ENCODE measurements around the gene SIRT5. TPM values are rescaled to one million over a fixed set of nuclear protein-coding genes. Genes with fewer than 3 reads are reported as not detected.

The SIRT5 gene
- total and polyA plus RNA-seq, 4 donors: 12.4 to 17.3 (median 14.4) TPM

GRCh38 chr6:13614926-13615791 lies 40.8 kb downstream of the SIRT5 start, which contains the start of gene NOL7:
NOL7 (plus strand) TSS chr6:13615335; CDS start chr6:13615359, 24 bp downstream.
- H3K27me3 ChIP-seq (ENCODE audit: control insufficient read depth, insufficient read depth, low read length): no peaks in the 10 kb centered on the region
- H3K36me3 ChIP-seq (ENCODE audit: control insufficient read depth, insufficient read depth, low read length): peaks cover 14% of the 10 kb centered on the region
- under 1% methylated on average over 77 of the region's 85 CpGs for WGBS (ENCODE audit: insufficient coverage)
- H3K4me3 ChIP-seq (ENCODE audit: low read depth, low read length): peak within 1 kb of the TSS; percentile 96
- no peaks in the 10 kb centered on the region for H3K9me3 ChIP-seq (ENCODE audit: control insufficient read depth, insufficient read depth, low read length)
- peak within 1 kb of the TSS; percentile 95 for H3K27ac ChIP-seq (ENCODE audit: low read depth, low read length)
- peaks cover 15% of the 10 kb centered on the region for H3K4me1 ChIP-seq (ENCODE audit: control insufficient read depth, insufficient read depth, low read length)
- DNase-seq (ENCODE audit: low read depth in 4 of 6, low spot score in 6 of 6): peak; percentile 97 to 100 (median 98)

- H3K27me3 ChIP-seq (ENCODE audit: control insufficient read depth, insufficient read depth, low read length): no peaks in the 10 kb centered on the region
- peak overlapping the region; percentile 95 for H3K27ac ChIP-seq (ENCODE audit: low read depth, low read length)
- peaks cover 15% of the 10 kb centered on the region for H3K4me1 ChIP-seq (ENCODE audit: control insufficient read depth, insufficient read depth, low read length)
- DNase-seq (ENCODE audit: low read depth in 4 of 6, low spot score in 6 of 6): peak in 3 of 6 donors; percentile 22 to 68 (median 33)
- H3K36me3 ChIP-seq (ENCODE audit: control insufficient read depth, insufficient read depth, low read length): peaks cover 14% of the 10 kb centered on the region
- H3K9me3 ChIP-seq (ENCODE audit: control insufficient read depth, insufficient read depth, low read length): no peaks in the 10 kb centered on the region
- peak overlapping the region; percentile 96 for H3K4me3 ChIP-seq (ENCODE audit: low read depth, low read length)
- 0% methylated on average over 4 of the region's 14 CpGs for WGBS (ENCODE audit: insufficient coverage)
These were observed 41.4 kb downstream of the SIRT5 start for GRCh38 chr6:13615792-13616120.

GRCh38 chr6:13617066-13617465 lies 42.7 kb downstream of the SIRT5 start:
- peaks cover 16% of the 10 kb centered on the region for H3K36me3 ChIP-seq (ENCODE audit: control insufficient read depth, insufficient read depth, low read length)
- H3K27me3 ChIP-seq (ENCODE audit: control insufficient read depth, insufficient read depth, low read length): no peaks in the 10 kb centered on the region
- no peak overlapping the region for H3K4me3 ChIP-seq (ENCODE audit: low read depth, low read length)
- H3K4me1 ChIP-seq (ENCODE audit: control insufficient read depth, insufficient read depth, low read length): peaks cover 15% of the 10 kb centered on the region
- WGBS (ENCODE audit: insufficient coverage): 90% methylated on average over 2 of the region's 2 CpGs
- no peaks in the 10 kb centered on the region for H3K9me3 ChIP-seq (ENCODE audit: control insufficient read depth, insufficient read depth, low read length)
- no peak for DNase-seq (ENCODE audit: low read depth in 4 of 6, low spot score in 6 of 6)
- no peak overlapping the region for H3K27ac ChIP-seq (ENCODE audit: low read depth, low read length)

GRCh38 chr6:13624871-13625288 lies 50.5 kb downstream of the SIRT5 start:
- no peaks in the 10 kb centered on the region for H3K9me3 ChIP-seq (ENCODE audit: control insufficient read depth, insufficient read depth, low read length)
- no peak overlapping the region for H3K4me3 ChIP-seq (ENCODE audit: low read depth, low read length)
- peaks cover 7% of the 10 kb centered on the region for H3K36me3 ChIP-seq (ENCODE audit: control insufficient read depth, insufficient read depth, low read length)
- no peak overlapping the region for H3K27ac ChIP-seq (ENCODE audit: low read depth, low read length)
- WGBS (ENCODE audit: insufficient coverage): 22% methylated on average over 1 of the region's 4 CpGs
- DNase-seq (ENCODE audit: low read depth in 4 of 6, low spot score in 6 of 6): peak in 3 of 6 donors; percentile 17 to 68 (median 35)
- H3K4me1 ChIP-seq (ENCODE audit: control insufficient read depth, insufficient read depth, low read length): no peaks in the 10 kb centered on the region
- no peaks in the 10 kb centered on the region for H3K27me3 ChIP-seq (ENCODE audit: control insufficient read depth, insufficient read depth, low read length)

GRCh38 chr6:13629459-13630116 lies 55.2 kb downstream of the SIRT5 start:
- no peaks in the 10 kb centered on the region for H3K9me3 ChIP-seq (ENCODE audit: control insufficient read depth, insufficient read depth, low read length)
- H3K27me3 ChIP-seq (ENCODE audit: control insufficient read depth, insufficient read depth, low read length): no peaks in the 10 kb centered on the region
- no CpG with 5 or more reads among the region's 4 CpGs for WGBS (ENCODE audit: insufficient coverage)
- H3K4me3 ChIP-seq (ENCODE audit: low read depth, low read length): no peak overlapping the region
- H3K36me3 ChIP-seq (ENCODE audit: control insufficient read depth, insufficient read depth, low read length): peaks cover 5% of the 10 kb centered on the region
- no peak for DNase-seq (ENCODE audit: low read depth in 4 of 6, low spot score in 6 of 6)
- no peaks in the 10 kb centered on the region for H3K4me1 ChIP-seq (ENCODE audit: control insufficient read depth, insufficient read depth, low read length)
- no peak overlapping the region for H3K27ac ChIP-seq (ENCODE audit: low read depth, low read length)

GRCh38 chr6:13630499-13630898 lies 56.1 kb downstream of the SIRT5 start:
- Histone ChIP-seq H3K36me3 (ENCODE audit: control insufficient read depth, insufficient read depth, low read length) (peaks cover 3% of the 10 kb centered on the region), H3K9me3 (ENCODE audit: control insufficient read depth, insufficient read depth, low read length) (no peaks in the 10 kb centered on the region)
- 100% methylated on average over 1 of the region's 1 CpG for WGBS (ENCODE audit: insufficient coverage)

GRCh38 chr6:13633343-13633742 lies 58.9 kb downstream of the SIRT5 start:
- Histone ChIP-seq H3K9me3 (ENCODE audit: control insufficient read depth, insufficient read depth, low read length) (no peaks in the 10 kb centered on the region), H3K27me3 (ENCODE audit: control insufficient read depth, insufficient read depth, low read length) (no peaks in the 10 kb centered on the region), H3K36me3 (ENCODE audit: control insufficient read depth, insufficient read depth, low read length) (peaks cover 3% of the 10 kb centered on the region), H3K4me1 (ENCODE audit: control insufficient read depth, insufficient read depth, low read length) (no peaks in the 10 kb centered on the region), H3K27ac (ENCODE audit: low read depth, low read length) (no peak overlapping the region), H3K4me3 (ENCODE audit: low read depth, low read length) (no peak overlapping the region)
- no peak for DNase-seq (ENCODE audit: low read depth in 4 of 6, low spot score in 6 of 6)
- no CpG with 5 or more reads among the region's 2 CpGs for WGBS (ENCODE audit: insufficient coverage)

More at GRCh38 chr6:13630499-13630898, 56.1 kb downstream of the SIRT5 start:
- no peaks in the 10 kb centered on the region for H3K4me1 ChIP-seq (ENCODE audit: control insufficient read depth, insufficient read depth, low read length)
- no peaks in the 10 kb centered on the region for H3K27me3 ChIP-seq (ENCODE audit: control insufficient read depth, insufficient read depth, low read length)
- DNase-seq (ENCODE audit: low read depth in 4 of 6, low spot score in 6 of 6): no peak
- no peak overlapping the region for H3K4me3 ChIP-seq (ENCODE audit: low read depth, low read length)
- H3K27ac ChIP-seq (ENCODE audit: low read depth, low read length): no peak overlapping the region

GRCh38 chr6:13635948-13636658 lies 61.7 kb downstream of the SIRT5 start:
- Histone ChIP-seq H3K27ac (ENCODE audit: low read depth, low read length) (no peak overlapping the region), H3K36me3 (ENCODE audit: control insufficient read depth, insufficient read depth, low read length) (peaks cover 8% of the 10 kb centered on the region), H3K4me1 (ENCODE audit: control insufficient read depth, insufficient read depth, low read length) (no peaks in the 10 kb centered on the region), H3K27me3 (ENCODE audit: control insufficient read depth, insufficient read depth, low read length) (no peaks in the 10 kb centered on the region), H3K9me3 (ENCODE audit: control insufficient read depth, insufficient read depth, low read length) (no peaks in the 10 kb centered on the region), H3K4me3 (ENCODE audit: low read depth, low read length) (no peak overlapping the region)
- WGBS (ENCODE audit: insufficient coverage): no CpG with 5 or more reads among the region's 4 CpGs
- no peak for DNase-seq (ENCODE audit: low read depth in 4 of 6, low spot score in 6 of 6)

GRCh38 chr6:13638014-13638413 lies 63.6 kb downstream of the SIRT5 start:
- WGBS (ENCODE audit: insufficient coverage): no CpG with 5 or more reads among the region's 1 CpG

More at GRCh38 chr6:13638014-13638413, 63.6 kb downstream of the SIRT5 start:
- H3K27me3 ChIP-seq (ENCODE audit: control insufficient read depth, insufficient read depth, low read length): no peaks in the 10 kb centered on the region
- H3K27ac ChIP-seq (ENCODE audit: low read depth, low read length): no peak overlapping the region
- no peak for DNase-seq (ENCODE audit: low read depth in 4 of 6, low spot score in 6 of 6)
- H3K4me3 ChIP-seq (ENCODE audit: low read depth, low read length): no peak overlapping the region
- H3K4me1 ChIP-seq (ENCODE audit: control insufficient read depth, insufficient read depth, low read length): no peaks in the 10 kb centered on the region
- H3K36me3 ChIP-seq (ENCODE audit: control insufficient read depth, insufficient read depth, low read length): peaks cover 8% of the 10 kb centered on the region
- H3K9me3 ChIP-seq (ENCODE audit: control insufficient read depth, insufficient read depth, low read length): no peaks in the 10 kb centered on the region
